DOHH2 (cell line): ENCODE measurements around the gene HDAC4.

Source experiments
- H3F3A ChIP-seq: fragments of 200-600 bp; sonication (generic), shearing (Covaris generic); 2 replicates; pipeline ENCODE4 v1.6.0; 2016; ENCODE audit warnings: antibody characterized with exemption, mild to moderate bottlenecking; ENCODE audit not compliant: control insufficient read depth, insufficient read depth
- H3K27ac ChIP-seq: fragments of 200-600 bp; sonication (generic); 2 replicates; pipeline ENCODE4 v1.5.1; 2014; ENCODE audit warnings: low read depth, mild to moderate bottlenecking, low read length, moderate library complexity
- H3K27me3 ChIP-seq: fragments of 200-600 bp; sonication (generic); 2 replicates; pipeline ENCODE4 v1.6.1; 2014; ENCODE audit warnings: mild to moderate bottlenecking, low read length, mixed read lengths; ENCODE audit not compliant: control insufficient read depth
- H3K36me3 ChIP-seq: fragments of 200-600 bp; sonication (generic); 2 replicates; pipeline ENCODE4 v1.6.1; 2014; ENCODE audit warnings: mild to moderate bottlenecking, low read length, moderate library complexity, mixed read lengths; ENCODE audit not compliant: control insufficient read depth
- H3K4me1 ChIP-seq: fragments of 200-600 bp; sonication (generic); 2 replicates; pipeline ENCODE4 v1.6.1; 2014; ENCODE audit warnings: mild to moderate bottlenecking, low read length, mixed read lengths; ENCODE audit not compliant: control insufficient read depth
- H3K4me2 ChIP-seq: fragments of 200-600 bp; sonication (generic); 2 replicates; pipeline ENCODE4 v1.6.0; 2014; ENCODE audit warnings: mild to moderate bottlenecking, low read length, moderate library complexity
- H3K4me3 ChIP-seq: fragments of 200-600 bp; sonication (generic); 2 replicates; pipeline ENCODE4 v1.5.1; 2014; ENCODE audit warnings: mild to moderate bottlenecking, low read length, mixed read lengths
- H3K79me2 ChIP-seq: fragments of 200-600 bp; sonication (generic); 2 replicates; pipeline ENCODE4 v1.6.1; 2014; ENCODE audit warnings: mild to moderate bottlenecking, low read length, mixed read lengths; ENCODE audit not compliant: control insufficient read depth
- H3K9me2 ChIP-seq: fragments of 200-600 bp; sonication (generic); replicated peaks from 2 replicates; pipeline ENCODE4 v1.6.1; 2014; ENCODE audit warnings: mild to moderate bottlenecking, low read length, mixed read lengths; ENCODE audit not compliant: control insufficient read depth
- H3K9me3 ChIP-seq: fragments of 200-600 bp; sonication (generic); 2 replicates; pipeline ENCODE4 v1.6.1; 2014; ENCODE audit warnings: antibody characterized with exemption, low read length, mixed read lengths; ENCODE audit not compliant: control insufficient read depth, insufficient read depth
- H4K20me1 ChIP-seq: fragments of 200-600 bp; sonication (generic); 2 replicates; pipeline ENCODE4 v1.6.0; 2014; ENCODE audit warnings: low read depth, mild to moderate bottlenecking, antibody characterized with exemption, low read length, moderate library complexity; ENCODE audit not compliant: control insufficient read depth, insufficient read depth
- EZH2phosphoT487 ChIP-seq: fragments of 200-600 bp; sonication (generic); IDR thresholded peaks from 2 replicates; pipeline ENCODE4 v1.6.1; 2017; ENCODE audit warnings: borderline replicate concordance, mild to moderate bottlenecking, antibody characterized with exemption, low read length, moderate library complexity, mixed read lengths
- TF ChIP-seq, protein P1 (sequence below): fragments of 200-600 bp; sonication (generic); IDR thresholded peaks from one replicate; pipeline ENCODE4 v1.5.1; 2014; ENCODE audit warnings: antibody characterized with exemption, mild to moderate bottlenecking, low read depth, low read length; ENCODE audit not compliant: poor library complexity, severe bottlenecking

Gene HDAC4

DNA sequence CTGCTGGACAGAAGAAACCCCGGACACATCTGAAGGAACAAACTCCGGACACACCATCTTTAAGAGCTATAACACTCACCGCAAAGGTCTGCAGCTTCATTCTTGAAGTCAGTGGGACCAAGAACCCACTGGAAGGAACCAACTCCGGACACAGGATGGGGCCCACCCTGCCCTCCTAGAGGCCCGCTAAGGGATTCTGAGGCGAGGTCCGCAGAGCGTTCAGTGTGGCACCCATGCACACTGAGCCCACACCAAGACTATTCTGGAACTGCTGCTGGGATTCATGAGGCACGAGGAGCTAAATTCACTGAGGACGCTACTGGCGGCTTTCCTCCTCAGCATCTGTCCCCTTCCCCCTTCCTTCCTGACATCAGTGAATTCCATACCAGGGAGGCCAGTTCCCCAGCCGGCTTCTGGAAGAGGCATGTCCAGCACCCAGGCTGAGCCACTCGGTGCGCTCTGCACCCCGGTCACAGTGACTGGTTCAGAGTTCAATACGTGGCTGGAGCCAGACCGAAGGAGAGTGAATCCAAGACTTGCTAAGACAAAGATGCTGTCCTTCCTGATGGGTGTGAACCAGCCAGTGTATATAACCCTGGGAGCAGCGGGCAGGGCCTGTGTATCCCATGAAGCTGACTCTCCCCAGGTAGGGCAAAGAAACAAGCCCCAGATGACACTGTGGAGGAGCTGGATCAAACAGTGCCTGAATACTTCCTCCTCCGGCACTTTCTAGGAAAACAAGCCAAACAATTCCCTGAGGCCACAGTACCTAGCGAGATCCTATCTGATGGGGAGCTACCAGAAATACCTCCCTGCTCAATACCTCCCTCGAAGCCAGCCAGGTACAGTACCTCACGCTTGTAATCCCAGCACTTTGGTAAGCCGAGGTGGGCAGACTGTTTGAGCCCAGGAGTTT lies 11.1 kb downstream of the HDAC4 start:
- H3K4me2 ChIP-seq: no peak overlapping the region
- H3K9me2 ChIP-seq: no peaks in the 10 kb centered on the region
- no peak overlapping the region for H3K4me3 ChIP-seq
- peaks cover 13% of the 10 kb centered on the region; the same call in 1 of the 2 replicates for H3K79me2 ChIP-seq
- H3K4me1 ChIP-seq: no peaks in the 10 kb centered on the region
- no peak overlapping the region for H3K27ac ChIP-seq
- TF ChIP-seq, protein P1, sequence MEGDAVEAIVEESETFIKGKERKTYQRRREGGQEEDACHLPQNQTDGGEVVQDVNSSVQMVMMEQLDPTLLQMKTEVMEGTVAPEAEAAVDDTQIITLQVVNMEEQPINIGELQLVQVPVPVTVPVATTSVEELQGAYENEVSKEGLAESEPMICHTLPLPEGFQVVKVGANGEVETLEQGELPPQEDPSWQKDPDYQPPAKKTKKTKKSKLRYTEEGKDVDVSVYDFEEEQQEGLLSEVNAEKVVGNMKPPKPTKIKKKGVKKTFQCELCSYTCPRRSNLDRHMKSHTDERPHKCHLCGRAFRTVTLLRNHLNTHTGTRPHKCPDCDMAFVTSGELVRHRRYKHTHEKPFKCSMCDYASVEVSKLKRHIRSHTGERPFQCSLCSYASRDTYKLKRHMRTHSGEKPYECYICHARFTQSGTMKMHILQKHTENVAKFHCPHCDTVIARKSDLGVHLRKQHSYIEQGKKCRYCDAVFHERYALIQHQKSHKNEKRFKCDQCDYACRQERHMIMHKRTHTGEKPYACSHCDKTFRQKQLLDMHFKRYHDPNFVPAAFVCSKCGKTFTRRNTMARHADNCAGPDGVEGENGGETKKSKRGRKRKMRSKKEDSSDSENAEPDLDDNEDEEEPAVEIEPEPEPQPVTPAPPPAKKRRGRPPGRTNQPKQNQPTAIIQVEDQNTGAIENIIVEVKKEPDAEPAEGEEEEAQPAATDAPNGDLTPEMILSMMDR: no peak
- no peak for TF ChIP-seq EZH2phosphoT487
- no peaks in the 10 kb centered on the region for H3K36me3 ChIP-seq
- H3K9me3 ChIP-seq: peaks cover 3% of the 10 kb centered on the region; the same call in 1 of the 2 replicates
- H3K27me3 ChIP-seq: no peaks in the 10 kb centered on the region
- H3F3A ChIP-seq: no peaks in the 10 kb centered on the region
- H4K20me1 ChIP-seq: 0 out of 2 replicates have a peak, but pooled peaks cover 2% of the 10 kb centered on the region

DNA sequence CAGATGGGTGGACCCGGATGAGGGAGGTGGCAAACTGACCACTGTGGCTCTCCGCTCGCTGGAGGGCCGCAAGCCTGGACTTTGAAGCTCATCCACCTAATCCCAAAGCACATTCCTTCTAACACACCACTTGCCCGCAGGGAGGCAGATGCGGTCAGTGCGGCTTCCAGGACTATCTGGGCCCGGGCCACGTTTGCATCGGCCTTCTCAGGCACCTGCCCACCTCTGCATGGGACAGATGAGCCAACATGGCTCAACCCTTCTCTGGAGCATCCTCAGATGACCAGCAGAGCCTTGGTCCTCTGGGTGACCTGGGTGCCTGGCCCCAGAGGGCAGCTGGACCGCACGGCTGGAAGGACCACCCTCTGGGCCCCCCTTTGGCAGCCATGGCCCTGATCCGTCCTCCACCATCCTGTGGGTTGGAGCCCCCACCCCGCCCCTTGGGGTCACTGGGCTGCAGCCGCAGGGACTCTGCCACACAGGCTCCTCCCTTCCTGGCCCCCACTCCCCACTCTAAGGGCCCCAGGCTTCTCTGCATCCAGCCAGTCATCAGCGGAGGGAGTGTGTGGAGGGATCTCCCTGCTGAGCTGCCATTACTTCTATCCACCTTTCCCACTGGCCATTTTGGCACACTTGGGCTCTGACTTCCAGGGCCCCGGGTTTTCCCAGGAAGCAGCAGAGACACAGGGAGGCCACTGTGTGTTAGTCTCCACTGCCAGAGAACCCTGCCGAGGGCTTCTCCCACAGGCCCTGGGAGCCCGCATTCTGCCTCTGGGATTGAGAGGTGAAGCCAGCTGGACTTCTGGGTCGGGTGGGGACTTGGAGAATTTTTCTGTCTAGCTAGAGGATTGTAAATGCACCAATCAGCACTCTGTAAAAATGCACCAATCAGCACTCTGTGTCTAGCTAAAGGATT lies 12.3 kb downstream of the HDAC4 start:
- Histone ChIP-seq H3K36me3 (no peaks in the 10 kb centered on the region), H3K27ac (no peak overlapping the region), H3K79me2 (peaks cover 7% of the 10 kb centered on the region; the same call in 1 of the 2 replicates), H3K4me2 (no peak overlapping the region), H3F3A (no peaks in the 10 kb centered on the region), H3K9me2 (no peaks in the 10 kb centered on the region), H3K4me3 (no peak overlapping the region), H3K9me3 (peaks cover 3% of the 10 kb centered on the region; the same call in 1 of the 2 replicates), H4K20me1 (peaks cover 9% of the 10 kb centered on the region; the same call in 1 of the 2 replicates), H3K27me3 (no peaks in the 10 kb centered on the region), H3K4me1 (no peaks in the 10 kb centered on the region)
- TF ChIP-seq EZH2phosphoT487: no peak
- TF ChIP-seq, protein P1: no peak

DNA sequence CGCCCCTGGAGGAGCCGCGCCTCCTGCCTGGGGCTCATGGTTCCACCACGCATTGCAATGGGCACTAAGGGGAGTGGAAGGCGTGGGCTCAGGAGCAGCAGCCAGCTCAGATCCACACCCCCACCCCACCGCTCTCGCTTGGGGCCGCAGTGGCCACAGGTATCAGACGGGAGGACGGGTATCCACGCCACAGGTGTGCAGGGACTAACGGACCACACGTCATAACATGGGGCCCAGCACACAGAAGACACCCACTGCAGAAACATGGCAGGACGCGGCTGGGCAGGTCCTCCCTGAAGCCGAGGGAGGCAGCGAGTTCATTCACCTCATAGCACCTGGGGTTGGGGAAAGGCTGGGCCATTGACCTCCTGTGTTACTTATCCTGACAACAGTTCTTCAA lies 13.0 kb downstream of the HDAC4 start:
- H3K27me3 ChIP-seq: no peaks in the 10 kb centered on the region
- H4K20me1 ChIP-seq: peaks cover 9% of the 10 kb centered on the region; the same call in 1 of the 2 replicates
- no peaks in the 10 kb centered on the region for H3F3A ChIP-seq
- H3K9me2 ChIP-seq: no peaks in the 10 kb centered on the region
- H3K4me2 ChIP-seq: no peak overlapping the region
- no peak overlapping the region for H3K4me3 ChIP-seq
- H3K79me2 ChIP-seq: peaks cover 4% of the 10 kb centered on the region; the same call in 1 of the 2 replicates
- TF ChIP-seq EZH2phosphoT487: no peak
- TF ChIP-seq, protein P1: no peak
- no peaks in the 10 kb centered on the region for H3K36me3 ChIP-seq
- no peaks in the 10 kb centered on the region for H3K4me1 ChIP-seq
- H3K27ac ChIP-seq: no peak overlapping the region
- peaks cover 3% of the 10 kb centered on the region; the same call in 1 of the 2 replicates for H3K9me3 ChIP-seq
